GM10248 (cell line): ENCODE results near the gene FCER2.

Source experiments
- CTCF ChIA-PET: fragments of 300-600 bp; sonication (Branson Sonifier 250); formaldehyde crosslinking; extraction: SDS; loops from one replicate; lab custom pipeline; 2021; ENCODE audit warnings: antibody characterized with exemption; lab: Yijun Ruan, JAX
- POLR2A ChIA-PET: fragments of 350-650 bp; sonication (Branson Sonifier 250); formaldehyde crosslinking; extraction: SDS; loops from one replicate; lab custom pipeline; 2020; ENCODE audit warnings: antibody characterized with exemption; lab: Yijun Ruan, JAX
- DNase-seq: peaks from one replicate; pipeline ENCODE4 v3.0.0; 2012; ENCODE audit errors: extremely low spot score
- TF ChIP-seq, protein P1 (sequence below): IDR thresholded peaks from 2 replicates; pipeline ENCODE4 v1.5.1; 2012; ENCODE audit warnings: mild to moderate bottlenecking, low read depth; ENCODE audit errors: extremely low read depth, missing control alignments, control extremely low read depth

FCER2 gene

DNA sequence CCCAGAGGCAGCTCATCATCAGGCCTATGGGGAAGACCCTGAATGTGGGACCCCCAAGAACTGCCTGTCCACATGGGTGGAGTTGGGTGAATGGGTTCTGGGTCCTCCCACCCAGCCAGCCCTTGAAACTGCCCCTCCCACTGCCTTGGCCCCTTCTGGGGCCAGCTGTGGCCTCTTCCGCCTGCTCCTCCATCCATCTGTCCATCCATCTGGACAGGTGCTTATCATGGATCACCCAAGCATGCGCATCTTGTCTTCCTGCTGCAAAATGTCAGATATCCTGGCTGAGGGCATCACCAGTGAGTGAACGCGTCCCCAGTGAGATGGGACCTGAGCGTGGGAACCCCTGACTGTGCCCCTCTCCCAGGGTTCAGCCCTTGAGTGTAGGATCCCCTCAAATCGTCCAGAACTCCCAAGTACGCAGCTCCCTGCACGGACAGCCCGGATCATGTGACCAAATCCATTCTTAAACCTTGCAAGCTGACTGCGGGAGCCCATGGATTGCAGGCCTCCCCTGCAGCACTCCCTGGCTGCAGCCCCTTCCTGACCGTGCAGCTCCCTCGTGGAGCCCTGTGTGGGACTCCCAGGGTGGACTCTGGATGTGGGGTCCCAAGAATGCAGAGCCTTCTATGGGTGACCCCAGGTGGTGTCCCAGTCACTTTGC, 63.0 kb downstream of the FCER2 start:
- ChIA-PET CTCF (interaction anchor here (1.4 to 2.2 kb wide), 3 partner anchors 15 to 70 kb away, joined by 4 to 7 read pairs (median 5); partner anchors contain the start of gene TRAPPC5), POLR2A (interaction anchor here (0.5 kb wide), 1 partner anchor 1373 kb away, joined by 5 read pairs; no protein-coding TSS in a partner anchor)
- TF ChIP-seq, protein P1, sequence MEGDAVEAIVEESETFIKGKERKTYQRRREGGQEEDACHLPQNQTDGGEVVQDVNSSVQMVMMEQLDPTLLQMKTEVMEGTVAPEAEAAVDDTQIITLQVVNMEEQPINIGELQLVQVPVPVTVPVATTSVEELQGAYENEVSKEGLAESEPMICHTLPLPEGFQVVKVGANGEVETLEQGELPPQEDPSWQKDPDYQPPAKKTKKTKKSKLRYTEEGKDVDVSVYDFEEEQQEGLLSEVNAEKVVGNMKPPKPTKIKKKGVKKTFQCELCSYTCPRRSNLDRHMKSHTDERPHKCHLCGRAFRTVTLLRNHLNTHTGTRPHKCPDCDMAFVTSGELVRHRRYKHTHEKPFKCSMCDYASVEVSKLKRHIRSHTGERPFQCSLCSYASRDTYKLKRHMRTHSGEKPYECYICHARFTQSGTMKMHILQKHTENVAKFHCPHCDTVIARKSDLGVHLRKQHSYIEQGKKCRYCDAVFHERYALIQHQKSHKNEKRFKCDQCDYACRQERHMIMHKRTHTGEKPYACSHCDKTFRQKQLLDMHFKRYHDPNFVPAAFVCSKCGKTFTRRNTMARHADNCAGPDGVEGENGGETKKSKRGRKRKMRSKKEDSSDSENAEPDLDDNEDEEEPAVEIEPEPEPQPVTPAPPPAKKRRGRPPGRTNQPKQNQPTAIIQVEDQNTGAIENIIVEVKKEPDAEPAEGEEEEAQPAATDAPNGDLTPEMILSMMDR = no peak
- DNase-seq = no peak
